ENCODE data around the gene RBM33. TPM values are rescaled to one million over a fixed set of nuclear protein-coding genes. Genes with fewer than 3 reads are reported as not detected.

RBM33 gene
- total and polyA plus RNA-seq, 4 experiments from 2014 or later = 17.2 to 167 (median 113) TPM

GRCh38 chr7:155790666-155791065 lies 146.2 kb downstream of the RBM33 start:
- ChIA-PET CTCF (ENCODE audit: partially characterized antibody) (interaction anchor here (0.8 to 1.2 kb wide), 2 partner anchors 8 to 192 kb away, joined by 3 read pairs; no protein-coding TSS in a partner anchor), POLR2A (ENCODE audit: partially characterized antibody) (no interaction called here)
- no peak for DNase-seq
- H3K9me3 ChIP-seq (ENCODE audit: control insufficient read depth in 1 of 2, low read length in 2 of 2) = no peaks in the 10 kb centered on the region
- no peaks in the 10 kb centered on the region for H3K9me3 Mint-ChIP-seq
- peaks cover 5 to 9% (median 7%) of the 10 kb centered on the region in 4 donors for H3K4me1 Mint-ChIP-seq
- intact Hi-C loops (cut with micrococcal nuclease) = no loop called here
- peaks cover 0 to 6% of the 10 kb centered on the region in 2 donors for H3K27me3 Mint-ChIP-seq
- no peaks in the 10 kb centered on the region for H3K27me3 ChIP-seq (ENCODE audit: insufficient read depth, low read length)
- no peak overlapping the region for H3K27ac Mint-ChIP-seq
- H3K36me3 Mint-ChIP-seq = peaks cover 0 to 3% of the 10 kb centered on the region in 2 donors
- no peak overlapping the region for H3K4me3 Mint-ChIP-seq
- H3K4me1 ChIP-seq (ENCODE audit: insufficient read depth, low read length) = no peaks in the 10 kb centered on the region
- H3K36me3 ChIP-seq (ENCODE audit: insufficient read depth, low read length) = no peaks in the 10 kb centered on the region
- no peak overlapping the region for H3K4me3 ChIP-seq (ENCODE audit: low read length in 2 of 2)
- H3K27ac ChIP-seq (ENCODE audit: low read depth, low read length) = no peak overlapping the region

DNA sequence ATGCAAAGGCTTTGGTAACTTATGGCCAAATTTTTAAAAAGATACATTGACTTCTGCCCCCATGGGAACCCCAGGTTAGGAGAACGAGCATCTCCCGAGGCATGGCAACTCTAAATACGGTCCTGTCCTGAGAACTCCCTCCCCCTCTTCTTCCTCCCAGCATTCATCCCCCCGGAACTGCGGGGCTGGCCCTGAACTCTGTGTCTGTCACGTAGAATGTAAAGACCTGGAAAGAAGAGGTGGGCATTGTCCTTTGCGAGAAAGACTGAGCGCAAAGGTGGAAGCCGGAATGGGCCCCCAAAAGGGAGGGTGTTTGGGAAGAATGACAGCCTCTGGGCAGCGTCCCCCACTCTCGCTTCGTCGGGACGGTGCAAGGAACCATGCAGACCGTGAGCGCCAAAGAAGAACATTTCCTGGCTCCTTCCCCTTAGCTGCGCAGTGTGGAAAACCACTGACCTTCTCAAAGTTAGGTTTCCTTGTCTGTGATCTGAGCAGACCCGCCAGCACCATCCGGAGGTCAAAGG lies 146.8 kb downstream of the RBM33 start:
- intact Hi-C loops (cut with micrococcal nuclease) = no loop called here
- H3K9me3 ChIP-seq (ENCODE audit: control insufficient read depth in 1 of 2, low read length in 2 of 2) = no peaks in the 10 kb centered on the region
- H3K36me3 Mint-ChIP-seq = no peaks in the 10 kb centered on the region
- no peak overlapping the region for H3K27ac ChIP-seq (ENCODE audit: low read depth, low read length)
- H3K4me3 ChIP-seq (ENCODE audit: low read length in 2 of 2) = no peak overlapping the region
- H3K27ac Mint-ChIP-seq = no peak overlapping the region
- no peak for DNase-seq
- H3K4me1 Mint-ChIP-seq = peaks cover 0 to 3% (median 2%) of the 10 kb centered on the region in 4 donors
- no peaks in the 10 kb centered on the region for H3K27me3 Mint-ChIP-seq
- H3K9me3 Mint-ChIP-seq = no peaks in the 10 kb centered on the region
- no peaks in the 10 kb centered on the region for H3K4me1 ChIP-seq (ENCODE audit: insufficient read depth, low read length)
- no peaks in the 10 kb centered on the region for H3K36me3 ChIP-seq (ENCODE audit: insufficient read depth, low read length)
- H3K27me3 ChIP-seq (ENCODE audit: insufficient read depth, low read length) = no peaks in the 10 kb centered on the region
- ChIA-PET CTCF (ENCODE audit: partially characterized antibody) (interaction anchor here (1.2 kb wide), 1 partner anchor 193 kb away, joined by 3 read pairs; no protein-coding TSS in a partner anchor), POLR2A (ENCODE audit: partially characterized antibody) (no interaction called here)
- no peak overlapping the region for H3K4me3 Mint-ChIP-seq

DNA sequence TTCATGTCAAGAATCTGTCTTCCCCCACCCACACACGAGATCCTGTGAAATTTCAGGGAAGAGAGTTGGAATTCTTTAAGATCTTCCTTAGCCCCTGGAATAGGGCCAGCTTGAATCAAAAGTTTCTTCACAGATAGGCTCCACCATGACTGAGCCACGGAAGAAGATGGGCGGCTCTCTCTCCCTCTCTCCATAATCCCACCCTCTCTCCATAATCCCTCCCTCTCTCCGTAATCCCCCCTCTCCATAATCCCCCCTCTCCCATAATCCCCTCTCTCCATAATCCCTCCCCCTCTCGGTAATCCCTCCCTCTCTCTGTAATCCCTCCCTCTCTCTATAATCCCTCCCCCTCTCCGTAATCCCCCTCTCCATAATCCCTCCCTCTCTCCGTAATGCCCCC lies 147.4 kb downstream of the RBM33 start:
- POLR2A ChIA-PET (ENCODE audit: partially characterized antibody) = no interaction called here
- H3K4me3 Mint-ChIP-seq = no peak overlapping the region

DNA sequence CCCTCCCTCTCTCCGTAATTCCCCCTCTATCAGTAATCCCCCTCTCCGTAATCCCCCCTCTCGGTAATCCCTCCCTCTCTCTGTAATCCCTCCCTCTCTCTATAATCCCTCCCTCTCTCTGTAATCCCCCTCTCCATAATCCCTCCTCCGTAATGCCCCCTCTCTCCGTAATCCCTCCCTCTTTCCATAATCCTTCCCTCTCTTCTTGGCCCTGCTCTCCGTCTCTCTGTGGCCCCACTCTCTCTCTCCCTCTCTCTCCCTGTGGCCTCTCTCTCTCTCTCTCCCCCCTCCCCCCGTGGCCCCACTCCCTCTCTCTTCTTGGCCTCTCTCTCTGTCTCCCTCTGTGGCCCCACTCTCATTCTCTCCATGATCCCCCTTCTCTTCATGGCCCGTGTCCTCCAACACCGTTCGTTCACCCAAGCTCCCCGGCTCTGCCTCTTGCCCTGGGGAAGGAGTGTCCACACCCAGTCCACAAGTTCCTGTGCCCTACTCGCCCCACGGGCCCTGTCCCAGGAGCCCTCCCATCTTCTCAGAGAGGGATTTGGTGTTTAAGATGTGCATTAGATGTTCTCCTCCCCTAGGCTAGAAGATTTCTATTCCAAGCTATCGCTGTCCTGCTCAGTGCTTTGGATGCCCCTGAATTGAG lies 148.0 kb downstream of the RBM33 start:
- Histone ChIP-seq H3K4me3 (ENCODE audit: low read length in 2 of 2) (no peak overlapping the region), H3K27me3 (ENCODE audit: insufficient read depth, low read length) (no peaks in the 10 kb centered on the region), H3K9me3 (ENCODE audit: control insufficient read depth in 1 of 2, low read length in 2 of 2) (no peaks in the 10 kb centered on the region), H3K27ac (ENCODE audit: low read depth, low read length) (no peak overlapping the region), H3K36me3 (ENCODE audit: insufficient read depth, low read length) (no peaks in the 10 kb centered on the region), H3K4me1 (ENCODE audit: insufficient read depth, low read length) (peaks cover 3% of the 10 kb centered on the region)
- H3K27me3 Mint-ChIP-seq = no peaks in the 10 kb centered on the region
- no peaks in the 10 kb centered on the region for H3K4me1 Mint-ChIP-seq
- H3K36me3 Mint-ChIP-seq = no peaks in the 10 kb centered on the region
- ChIA-PET POLR2A (ENCODE audit: partially characterized antibody) (no interaction called here), CTCF (ENCODE audit: partially characterized antibody) (interaction anchor here (0.7 kb wide), 1 partner anchor 96 kb away, joined by 3 read pairs; no protein-coding TSS in a partner anchor)
- no peak for DNase-seq
- no peak overlapping the region for H3K4me3 Mint-ChIP-seq
- H3K9me3 Mint-ChIP-seq = no peaks in the 10 kb centered on the region
- H3K27ac Mint-ChIP-seq = no peak overlapping the region
- intact Hi-C loops (cut with micrococcal nuclease) = no loop called here

More for the DNA sequence above, 147.4 kb downstream of the RBM33 start:
- H3K4me1 Mint-ChIP-seq = no peaks in the 10 kb centered on the region
- H3K4me1 ChIP-seq (ENCODE audit: insufficient read depth, low read length) = peaks cover 3% of the 10 kb centered on the region
- no peaks in the 10 kb centered on the region for H3K9me3 ChIP-seq (ENCODE audit: control insufficient read depth in 1 of 2, low read length in 2 of 2)
- no peaks in the 10 kb centered on the region for H3K36me3 ChIP-seq (ENCODE audit: insufficient read depth, low read length)
- no peaks in the 10 kb centered on the region for H3K27me3 ChIP-seq (ENCODE audit: insufficient read depth, low read length)
- H3K27ac Mint-ChIP-seq = no peak overlapping the region
- H3K9me3 Mint-ChIP-seq = no peaks in the 10 kb centered on the region
- no peaks in the 10 kb centered on the region for H3K36me3 Mint-ChIP-seq
- no peak for DNase-seq
- no peak overlapping the region for H3K27ac ChIP-seq (ENCODE audit: low read depth, low read length)
- intact Hi-C loops (cut with micrococcal nuclease) = no loop called here
- H3K27me3 Mint-ChIP-seq = no peaks in the 10 kb centered on the region
- CTCF ChIA-PET (ENCODE audit: partially characterized antibody) = no interaction called here
- no peak overlapping the region for H3K4me3 ChIP-seq (ENCODE audit: low read length in 2 of 2)

DNA sequence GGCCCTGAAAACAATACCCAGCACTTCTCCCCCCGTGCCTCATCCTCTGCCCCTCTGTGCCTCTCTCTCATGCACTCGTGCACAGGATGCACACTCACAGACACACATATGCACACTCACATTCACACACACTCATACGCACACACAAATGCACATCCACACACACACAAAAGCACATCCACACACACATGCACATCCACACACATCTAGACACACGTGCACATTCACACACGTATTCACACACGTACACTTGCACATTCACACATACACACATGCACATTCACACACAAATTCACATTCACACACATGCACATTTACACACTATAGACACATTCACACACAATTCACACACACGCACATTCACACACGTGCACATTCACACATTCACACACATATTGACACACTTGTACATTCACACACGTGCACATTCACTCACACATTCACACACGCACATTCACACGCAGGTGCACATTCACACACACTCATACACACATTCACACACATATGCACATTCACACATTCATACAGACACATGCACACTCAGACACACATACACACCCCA lies 148.6 kb downstream of the RBM33 start:
- H3K4me1 Mint-ChIP-seq = no peaks in the 10 kb centered on the region
- no peak overlapping the region for H3K4me3 Mint-ChIP-seq
- H3K4me1 ChIP-seq (ENCODE audit: insufficient read depth, low read length) = peaks cover 3% of the 10 kb centered on the region
- H3K27ac Mint-ChIP-seq = no peak overlapping the region
- H3K27me3 ChIP-seq (ENCODE audit: insufficient read depth, low read length) = no peaks in the 10 kb centered on the region
- ChIA-PET CTCF (ENCODE audit: partially characterized antibody) (interaction anchor here (0.7 kb wide), 1 partner anchor 97 kb away, joined by 3 read pairs; no protein-coding TSS in a partner anchor), POLR2A (ENCODE audit: partially characterized antibody) (no interaction called here)
- no peak overlapping the region for H3K27ac ChIP-seq (ENCODE audit: low read depth, low read length)
- H3K9me3 ChIP-seq (ENCODE audit: control insufficient read depth in 1 of 2, low read length in 2 of 2) = no peaks in the 10 kb centered on the region
- intact Hi-C loops (cut with micrococcal nuclease) = no loop called here
- H3K27me3 Mint-ChIP-seq = no peaks in the 10 kb centered on the region
- no peak overlapping the region for H3K4me3 ChIP-seq (ENCODE audit: low read length in 2 of 2)
- no peaks in the 10 kb centered on the region for H3K9me3 Mint-ChIP-seq
- H3K36me3 Mint-ChIP-seq = no peaks in the 10 kb centered on the region
- DNase-seq = no peak
- no peaks in the 10 kb centered on the region for H3K36me3 ChIP-seq (ENCODE audit: insufficient read depth, low read length)

- Mint-ChIP-seq H3K9me3 (no peaks in the 10 kb centered on the region), H3K4me3 (no peak overlapping the region), H3K36me3 (no peaks in the 10 kb centered on the region), H3K27me3 (peaks cover 4 to 6% of the 10 kb centered on the region in 2 donors), H3K27ac (no peak overlapping the region), H3K4me1 (no peaks in the 10 kb centered on the region)
- POLR2A ChIA-PET (ENCODE audit: partially characterized antibody) = no interaction called here
- CTCF ChIA-PET (ENCODE audit: partially characterized antibody) = no interaction called here
- no peaks in the 10 kb centered on the region for H3K36me3 ChIP-seq (ENCODE audit: insufficient read depth, low read length)
- no peak for DNase-seq
- H3K4me3 ChIP-seq (ENCODE audit: low read length in 2 of 2) = no peak overlapping the region
- H3K4me1 ChIP-seq (ENCODE audit: insufficient read depth, low read length) = peaks cover 3% of the 10 kb centered on the region
- no peaks in the 10 kb centered on the region for H3K27me3 ChIP-seq (ENCODE audit: insufficient read depth, low read length)
- H3K27ac ChIP-seq (ENCODE audit: low read depth, low read length) = no peak overlapping the region
- intact Hi-C loops (cut with micrococcal nuclease) = no loop called here
- no peaks in the 10 kb centered on the region for H3K9me3 ChIP-seq (ENCODE audit: control insufficient read depth in 1 of 2, low read length in 2 of 2)
Measured at GRCh38 chr7:155793720-155794119, 149.3 kb downstream of the RBM33 start.

DNA sequence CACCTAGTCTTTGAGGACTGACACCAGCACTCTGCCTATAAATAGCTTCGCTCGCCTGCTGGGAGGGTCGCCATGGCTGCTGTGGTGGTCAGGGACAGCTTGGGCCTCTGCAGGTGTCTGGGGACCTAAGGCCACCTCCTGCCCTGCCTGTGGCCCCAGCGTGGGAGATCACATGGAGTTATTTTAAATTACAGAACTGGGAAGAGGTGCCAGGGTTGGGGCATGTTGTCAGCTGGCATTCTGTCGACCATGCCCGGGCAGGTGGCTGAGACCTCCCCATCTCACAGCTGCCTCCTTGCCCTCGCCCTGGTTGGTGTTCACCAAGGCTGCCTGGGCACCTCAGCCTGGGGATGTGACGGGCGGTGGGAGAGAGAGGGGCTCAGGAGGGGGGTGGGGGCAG lies 149.7 kb downstream of the RBM33 start:
- Mint-ChIP-seq H3K27me3 (peaks cover 5 to 11% of the 10 kb centered on the region in 2 donors), H3K4me1 (no peaks in the 10 kb centered on the region), H3K4me3 (no peak overlapping the region), H3K27ac (no peak overlapping the region), H3K9me3 (no peaks in the 10 kb centered on the region), H3K36me3 (no peaks in the 10 kb centered on the region)
- peaks cover 3% of the 10 kb centered on the region for H3K4me1 ChIP-seq (ENCODE audit: insufficient read depth, low read length)
- H3K27me3 ChIP-seq (ENCODE audit: insufficient read depth, low read length) = no peaks in the 10 kb centered on the region
- CTCF ChIA-PET (ENCODE audit: partially characterized antibody) = interaction anchor here (1.4 kb wide), 1 partner anchor 10 kb away, joined by 4 read pairs; no protein-coding TSS in a partner anchor
- H3K36me3 ChIP-seq (ENCODE audit: insufficient read depth, low read length) = no peaks in the 10 kb centered on the region
- no peak overlapping the region for H3K4me3 ChIP-seq (ENCODE audit: low read length in 2 of 2)
- intact Hi-C loops (cut with micrococcal nuclease) = no loop called here
- POLR2A ChIA-PET (ENCODE audit: partially characterized antibody) = no interaction called here
- DNase-seq = no peak
- H3K9me3 ChIP-seq (ENCODE audit: control insufficient read depth in 1 of 2, low read length in 2 of 2) = no peaks in the 10 kb centered on the region
- H3K27ac ChIP-seq (ENCODE audit: low read depth, low read length) = no peak overlapping the region
